ENCODE data around the gene SLC6A9.

DNA sequence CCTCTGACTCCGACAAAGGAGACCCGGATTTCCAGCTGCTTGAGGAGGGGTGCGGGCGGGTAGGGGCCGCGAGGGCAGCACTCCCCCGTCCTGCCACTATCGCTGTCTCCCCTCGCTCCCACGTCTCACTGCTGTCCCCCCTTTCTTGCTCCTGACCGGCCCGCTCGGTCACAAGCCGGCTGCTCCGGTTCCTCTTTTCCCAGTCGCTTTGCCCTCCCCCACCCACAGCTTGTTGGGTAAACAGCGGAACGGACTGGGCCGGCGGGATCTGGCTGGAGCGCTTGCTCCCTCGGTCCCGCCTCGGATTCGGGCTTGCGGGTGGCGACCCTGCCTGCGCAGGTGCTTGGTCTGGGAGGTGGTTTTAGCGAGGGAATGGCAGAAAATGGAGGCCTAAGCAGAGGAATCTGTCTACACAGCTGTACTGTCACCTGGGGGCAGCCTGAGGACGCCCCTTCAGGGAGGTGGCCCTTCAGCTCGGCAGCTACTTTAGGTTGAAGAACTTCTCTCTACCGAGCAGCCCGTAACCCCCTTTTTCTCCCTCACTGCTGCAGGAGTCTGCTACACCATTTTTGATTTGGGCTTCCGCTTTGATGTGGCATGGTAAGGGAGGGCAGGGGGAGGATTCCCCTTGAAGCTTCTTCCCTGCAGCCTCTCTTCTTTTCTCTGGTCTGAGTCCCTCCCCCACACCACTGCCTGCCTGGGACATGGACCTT is 55.9 kb downstream of the SLC6A9 start:
- TF ChIP-seq, protein P1, sequence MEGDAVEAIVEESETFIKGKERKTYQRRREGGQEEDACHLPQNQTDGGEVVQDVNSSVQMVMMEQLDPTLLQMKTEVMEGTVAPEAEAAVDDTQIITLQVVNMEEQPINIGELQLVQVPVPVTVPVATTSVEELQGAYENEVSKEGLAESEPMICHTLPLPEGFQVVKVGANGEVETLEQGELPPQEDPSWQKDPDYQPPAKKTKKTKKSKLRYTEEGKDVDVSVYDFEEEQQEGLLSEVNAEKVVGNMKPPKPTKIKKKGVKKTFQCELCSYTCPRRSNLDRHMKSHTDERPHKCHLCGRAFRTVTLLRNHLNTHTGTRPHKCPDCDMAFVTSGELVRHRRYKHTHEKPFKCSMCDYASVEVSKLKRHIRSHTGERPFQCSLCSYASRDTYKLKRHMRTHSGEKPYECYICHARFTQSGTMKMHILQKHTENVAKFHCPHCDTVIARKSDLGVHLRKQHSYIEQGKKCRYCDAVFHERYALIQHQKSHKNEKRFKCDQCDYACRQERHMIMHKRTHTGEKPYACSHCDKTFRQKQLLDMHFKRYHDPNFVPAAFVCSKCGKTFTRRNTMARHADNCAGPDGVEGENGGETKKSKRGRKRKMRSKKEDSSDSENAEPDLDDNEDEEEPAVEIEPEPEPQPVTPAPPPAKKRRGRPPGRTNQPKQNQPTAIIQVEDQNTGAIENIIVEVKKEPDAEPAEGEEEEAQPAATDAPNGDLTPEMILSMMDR (conservative IDR thresholded peaks at IDR 0.05; ENCODE audit: low read length) = no peak
- no peak for TF ChIP-seq EZH2phosphoT487 (IDR thresholded peaks at IDR 0.05; ENCODE audit: borderline replicate concordance, low read depth, low read length)
